Endothelial cell of umbilical vein (primary cell): ENCODE data around the gene SORCS2. TPM values are rescaled to one million over a fixed set of nuclear protein-coding genes. Genes with fewer than 3 reads are reported as not detected.

ENCODE experiments used
- BruUV-seq: library from RNA; stranded (reverse); fragments of 400-500 nt; replicated peaks from 2 replicates; lab custom pipeline; 2021; lab: Mats Ljungman, UMichigan
- CTCF ChIA-PET: fragments of 300-600, 350-600 bp; sonication (Branson Sonifier 250); formaldehyde crosslinking; loops from one replicate; lab custom pipeline; 2021; ENCODE audit warnings: antibody characterized with exemption, inconsistent platforms; lab: Charles Lee
- POLR2A ChIA-PET: fragments of 300-600, 350-600 bp; sonication (Branson Sonifier 250); formaldehyde crosslinking; loops from one replicate; lab custom pipeline; 2021; ENCODE audit warnings: antibody characterized with exemption, inconsistent platforms; lab: Charles Lee
- DNase-seq: peaks from one replicate; pipeline ENCODE4 v3.0.0-alpha.2; 2011; ENCODE audit warnings: low read depth, low spot score
- FAIRE-seq: peaks from 2 replicates; lab custom pipeline; 2011; peaks lifted over from hg19 to GRCh38; lab: Jason Lieb, UNC
- H2AFZ ChIP-seq: 2 replicates; pipeline ENCODE4 v1.6.0; 2012; ENCODE audit warnings: low read depth, low read length, control low read depth, inconsistent platforms
- H3K27ac ChIP-seq: 2 replicates; pipeline ENCODE4 v1.5.1; 2011; ENCODE audit warnings: low read depth, mild to moderate bottlenecking, control low read depth, low read length, moderate library complexity; ENCODE audit not compliant: insufficient read depth
- H3K27me3 ChIP-seq, 2 experiments: 2 replicates each; pipeline versions ENCODE4 v1.6.0 to v1.6.1; 2011; ENCODE audit warnings: low read length in 2 of 2, mixed read lengths in 1 of 2; ENCODE audit not compliant: control insufficient read depth in 2 of 2, insufficient read depth in 2 of 2
- H3K36me3 ChIP-seq, 2 experiments: 2 replicates in 1 of 2; 3 replicates in 1 of 2; pipeline ENCODE4 v1.5.1; 2011; ENCODE audit warnings: low read length in 2 of 2, mild to moderate bottlenecking in 1 of 2, moderate library complexity in 1 of 2; ENCODE audit not compliant: control insufficient read depth in 2 of 2, insufficient read depth in 2 of 2; ENCODE audit errors: extremely low read depth in 1 of 2
- H3K4me1 ChIP-seq: 3 replicates; pipeline ENCODE4 v1.5.1; 2011; ENCODE audit warnings: mild to moderate bottlenecking, low read length; ENCODE audit not compliant: control insufficient read depth, insufficient read depth; ENCODE audit errors: extremely low read depth
- H3K4me2 ChIP-seq: 2 replicates; pipeline ENCODE4 v1.6.1; 2011; ENCODE audit warnings: low read length, control low read depth, mixed read lengths; ENCODE audit not compliant: insufficient read depth
- H3K4me3 ChIP-seq, 3 experiments: fragments of 200-600 bp in 1 of 3; sonication (generic), shearing (Covaris generic) in 1 of 3; replicated peaks in 1 of 3; 2 replicates each; pipeline ENCODE4 v1.5.1; 2011 to 2016; ENCODE audit warnings: control low read depth in 3 of 3, low read length in 3 of 3, mild to moderate bottlenecking in 2 of 3, inconsistent platforms in 1 of 3, low read depth in 1 of 3, moderate library complexity in 1 of 3; ENCODE audit not compliant: insufficient read depth in 1 of 3
- H3K79me2 ChIP-seq: 2 replicates; pipeline ENCODE4 v1.6.0; 2012; ENCODE audit warnings: low read length, inconsistent platforms; ENCODE audit not compliant: control insufficient read depth, insufficient read depth
- H3K9ac ChIP-seq: replicated peaks from 2 replicates; pipeline ENCODE3; 2011; ENCODE audit warnings: low read length, control low read depth; ENCODE audit not compliant: insufficient read depth; ENCODE audit errors: extremely low read depth
- H3K9me1 ChIP-seq: replicated peaks from 3 replicates; pipeline ENCODE4 v1.6.0; 2011; ENCODE audit warnings: mild to moderate bottlenecking, low read length; ENCODE audit not compliant: control insufficient read depth, insufficient read depth; ENCODE audit errors: extremely low read depth
- H3K9me3 ChIP-seq: replicated peaks from 2 replicates; pipeline ENCODE4 v1.5.1; 2012; ENCODE audit warnings: low read length, inconsistent platforms; ENCODE audit not compliant: control insufficient read depth, insufficient read depth
- H4K20me1 ChIP-seq: replicated peaks from 2 replicates; pipeline ENCODE3; 2011; ENCODE audit warnings: mild to moderate bottlenecking, low read length; ENCODE audit not compliant: control insufficient read depth, insufficient read depth; ENCODE audit errors: extremely low read depth
- EZH2 ChIP-seq: IDR thresholded peaks from 2 replicates; pipeline ENCODE4 v1.6.1; 2012; ENCODE audit warnings: borderline replicate concordance, low read depth, mild to moderate bottlenecking, moderate library complexity, low read length, inconsistent platforms; ENCODE audit not compliant: severe bottlenecking
- FOS ChIP-seq: IDR thresholded peaks from 2 replicates; pipeline ENCODE4 v1.6.1; 2011; ENCODE audit warnings: mild to moderate bottlenecking, low read length, moderate library complexity, borderline replicate concordance; ENCODE audit not compliant: insufficient read depth
- GATA2 ChIP-seq: IDR thresholded peaks from 2 replicates; pipeline ENCODE4 v1.7.0; 2011; ENCODE audit warnings: low read depth, mild to moderate bottlenecking, moderate library complexity, mixed read lengths, low read length; ENCODE audit not compliant: insufficient read length, insufficient read depth
- JUN ChIP-seq: IDR thresholded peaks from 2 replicates; pipeline ENCODE4 v1.6.1; 2011; ENCODE audit warnings: borderline replicate concordance, low read depth; ENCODE audit not compliant: insufficient read length, insufficient read depth
- MYC ChIP-seq: IDR thresholded peaks from one replicate; pipeline ENCODE4 v1.6.1; 2011; ENCODE audit warnings: mild to moderate bottlenecking, low read depth, low read length
- POLR2A ChIP-seq: IDR thresholded peaks from 2 replicates; pipeline ENCODE4 v1.6.1; 2012; ENCODE audit warnings: low read depth, mild to moderate bottlenecking, control low read depth, low read length
- POLR2AphosphoS5 ChIP-seq: IDR thresholded peaks from 2 replicates; pipeline ENCODE4 v1.6.1; 2012; ENCODE audit warnings: low read depth, mild to moderate bottlenecking, control low read depth, low read length, moderate library complexity; ENCODE audit not compliant: insufficient read depth
- dilution Hi-C: fragments of 300-500 bp; cut with MboI; formaldehyde crosslinking; loops from one replicate; pipeline ENCODE4 v1.15.0; 2019; ENCODE audit warnings: low sequenced_read_pairs; ENCODE audit not compliant: extremely low pct_ligation_motif_present
- intact Hi-C: fragments of 100-400 bp; cut with micrococcal nuclease; formaldehyde crosslinking; loops from one replicate; pipeline ENCODE4 v1.10.0; 2022
- polyA plus RNA-seq, 4 experiments: library from polyadenylated mRNA; depleted of rRNA in 3 of 4; stranded (reverse) in 3 of 4; unstranded in 1 of 4; fragments of >200 nt; gene quantifications; 2 replicates each; pipeline versions ENCODE4 v1.2.1 to v1.2.3, GENCODE V29; 2011 to 2012; ENCODE audit warnings: missing spikeins in 1 of 4
- total RNA-seq: library from RNA; stranded (reverse); gene quantifications from 2 replicates; pipeline ENCODE4 v1.2.3, GENCODE V29; 2021
- TF ChIP-seq, protein P1 (sequence below), 2 donors: IDR thresholded peaks; 1 replicate in 1 of 2; 2 replicates in 1 of 2; pipeline ENCODE4 v1.5.1; 2011; ENCODE audit warnings: low read length in 2 of 2, mild to moderate bottlenecking in 2 of 2, moderate library complexity in 2 of 2, control low read depth in 1 of 2, inconsistent platforms in 1 of 2, low read depth in 1 of 2; ENCODE audit not compliant: insufficient read depth in 1 of 2; ENCODE audit errors: extremely low read depth in 1 of 2
- TF ChIP-seq, protein P2 (sequence below): IDR thresholded peaks from 2 replicates; pipeline ENCODE4 v1.6.1; 2011; ENCODE audit not compliant: insufficient read depth, insufficient read length

SORCS2 gene
- total and polyA plus RNA-seq, 2 donors (not counting 3 experiments of a cell fraction or from before 2014, with no cell fraction given): not detected

DNA sequence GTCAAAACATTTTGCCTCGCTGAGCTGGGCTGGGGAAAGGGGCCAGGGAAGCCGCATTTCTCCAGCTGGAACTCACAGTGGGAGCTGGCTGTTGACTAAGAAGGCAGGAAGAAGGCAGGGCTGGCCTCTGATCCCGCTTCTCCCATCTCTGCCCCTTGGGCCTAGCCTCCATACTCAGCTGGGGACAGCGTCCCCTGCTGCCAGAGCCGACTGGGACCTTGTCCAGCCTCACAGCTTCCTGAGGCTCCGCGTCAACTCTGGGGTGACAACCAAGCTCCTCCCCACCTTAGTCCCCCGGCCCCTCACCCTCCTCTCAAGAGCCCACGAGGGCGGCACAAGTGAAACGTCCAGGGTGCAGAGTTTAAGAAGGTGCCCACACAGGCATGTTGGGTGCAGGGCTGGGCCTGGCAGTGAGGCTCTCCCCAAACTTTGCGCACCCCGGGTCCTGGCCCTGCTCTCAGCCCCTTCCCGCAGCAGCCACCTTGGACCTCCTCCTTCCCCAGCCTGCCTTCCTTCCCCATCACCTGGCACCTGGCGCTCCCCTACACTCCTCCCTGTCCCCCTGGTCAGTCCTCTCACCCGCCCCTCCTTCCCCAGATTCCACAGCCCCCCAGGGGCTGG is 141.6 kb downstream of the SORCS2 start:
- POLR2A ChIA-PET: no interaction called here

More for the DNA sequence above, 141.6 kb downstream of the SORCS2 start:
- BruUV-seq: no TSS peak
- H3K4me2 ChIP-seq: no peak overlapping the region
- DNase-seq (no peak), FAIRE-seq (no peak)
- H3K9me3 ChIP-seq: no peaks in the 10 kb centered on the region
- CTCF ChIA-PET: interaction anchor here (1.0 to 2.5 kb wide), 3 partner anchors 9 to 131 kb away, joined by 3 to 9 read pairs (median 4); no protein-coding TSS in a partner anchor
- dilution Hi-C loops: no loop called here
- H3K27ac ChIP-seq: no peak overlapping the region
- H4K20me1 ChIP-seq: no peaks in the 10 kb centered on the region
- H3K9ac ChIP-seq: no peak overlapping the region
- no peaks in the 10 kb centered on the region for H3K79me2 ChIP-seq
- H3K4me3 ChIP-seq: no peak overlapping the region
- no peaks in the 10 kb centered on the region for H3K9me1 ChIP-seq
- TF ChIP-seq JUN: no peak
- TF ChIP-seq POLR2A: no peak
- no peak for TF ChIP-seq POLR2AphosphoS5
- TF ChIP-seq, protein P1, sequence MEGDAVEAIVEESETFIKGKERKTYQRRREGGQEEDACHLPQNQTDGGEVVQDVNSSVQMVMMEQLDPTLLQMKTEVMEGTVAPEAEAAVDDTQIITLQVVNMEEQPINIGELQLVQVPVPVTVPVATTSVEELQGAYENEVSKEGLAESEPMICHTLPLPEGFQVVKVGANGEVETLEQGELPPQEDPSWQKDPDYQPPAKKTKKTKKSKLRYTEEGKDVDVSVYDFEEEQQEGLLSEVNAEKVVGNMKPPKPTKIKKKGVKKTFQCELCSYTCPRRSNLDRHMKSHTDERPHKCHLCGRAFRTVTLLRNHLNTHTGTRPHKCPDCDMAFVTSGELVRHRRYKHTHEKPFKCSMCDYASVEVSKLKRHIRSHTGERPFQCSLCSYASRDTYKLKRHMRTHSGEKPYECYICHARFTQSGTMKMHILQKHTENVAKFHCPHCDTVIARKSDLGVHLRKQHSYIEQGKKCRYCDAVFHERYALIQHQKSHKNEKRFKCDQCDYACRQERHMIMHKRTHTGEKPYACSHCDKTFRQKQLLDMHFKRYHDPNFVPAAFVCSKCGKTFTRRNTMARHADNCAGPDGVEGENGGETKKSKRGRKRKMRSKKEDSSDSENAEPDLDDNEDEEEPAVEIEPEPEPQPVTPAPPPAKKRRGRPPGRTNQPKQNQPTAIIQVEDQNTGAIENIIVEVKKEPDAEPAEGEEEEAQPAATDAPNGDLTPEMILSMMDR (IDR thresholded peaks at IDR 0.05; ENCODE audit: extremely low read depth in 1 of 2, insufficient read depth in 1 of 2, low read depth in 1 of 2, low read length in 2 of 2): no peak
- no peak for TF ChIP-seq MYC
- TF ChIP-seq GATA2: no peak
- no peak for TF ChIP-seq FOS
- no peak for TF ChIP-seq EZH2
- TF ChIP-seq, protein P2, sequence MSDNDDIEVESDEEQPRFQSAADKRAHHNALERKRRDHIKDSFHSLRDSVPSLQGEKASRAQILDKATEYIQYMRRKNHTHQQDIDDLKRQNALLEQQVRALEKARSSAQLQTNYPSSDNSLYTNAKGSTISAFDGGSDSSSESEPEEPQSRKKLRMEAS: no peak
- no peaks in the 10 kb centered on the region for H3K36me3 ChIP-seq
- H2AFZ ChIP-seq: no peak overlapping the region
- no peaks in the 10 kb centered on the region for H3K27me3 ChIP-seq
- intact Hi-C loops: no loop called here
- H3K4me1 ChIP-seq: no peaks in the 10 kb centered on the region
